IMR-90 (cell line): ENCODE results near the gene HMCES. TPM values are rescaled to one million over a fixed set of nuclear protein-coding genes. Genes with fewer than 3 reads are reported as not detected.

ENCODE experiments used
- ATAC-seq: fragments of 200-7000 bp; cut with Tn5 transposase; 2 replicates; pipeline ENCODE4 v1.9.1; 2020; ENCODE audit warnings: low read depth, mild to moderate bottlenecking, moderate library complexity
- BruUV-seq: library from RNA; stranded (reverse); fragments of 400-500 nt; replicated peaks from 2 replicates; lab custom pipeline; 2021; lab: Mats Ljungman, UMichigan
- CTCF ChIA-PET: fragments of 300-600 bp; formaldehyde crosslinking; extraction: SDS; loops from one replicate; lab custom pipeline; 2021; ENCODE audit warnings: antibody characterized with exemption; lab: Yijun Ruan, JAX
- POLR2A ChIA-PET: fragments of 300-600 bp; sonication (Branson Sonifier 250); formaldehyde crosslinking; loops from one replicate; lab custom pipeline; 2022; ENCODE audit warnings: antibody characterized with exemption; ENCODE audit not compliant: unreplicated experiment; lab: Charles Lee
- DNase-seq: peaks from one replicate; pipeline ENCODE4 v3.0.0; 2013
- H2AFZ ChIP-seq: replicated peaks from 2 replicates; pipeline ENCODE3; 2013; ENCODE audit warnings: low read length, mild to moderate bottlenecking; ENCODE audit not compliant: poor library complexity
- H2AK5ac ChIP-seq: 2 replicates; pipeline ENCODE4 v1.6.1; 2013; ENCODE audit warnings: low read depth, low read length, inconsistent platforms
- H2AK9ac ChIP-seq: replicated peaks from 2 replicates; pipeline ENCODE3; 2013; ENCODE audit warnings: mild to moderate bottlenecking, low read depth, low read length, moderate library complexity; ENCODE audit not compliant: poor library complexity
- H2BK120ac ChIP-seq: 2 replicates; pipeline ENCODE4 v1.6.1; 2013; ENCODE audit warnings: low read depth, low read length, inconsistent platforms
- H2BK15ac ChIP-seq: 3 replicates; pipeline ENCODE4 v1.6.1; 2013; ENCODE audit warnings: low read depth, low read length, inconsistent platforms
- H2BK20ac ChIP-seq: 2 replicates; pipeline ENCODE4 v1.6.1; 2013; ENCODE audit warnings: low read depth, mild to moderate bottlenecking, inconsistent platforms, low read length, moderate library complexity
- H2BK5ac ChIP-seq: 2 replicates; pipeline ENCODE4 v1.6.1; 2013; ENCODE audit warnings: mild to moderate bottlenecking, low read depth, low read length, inconsistent platforms; ENCODE audit not compliant: poor library complexity, severe bottlenecking
- H3K14ac ChIP-seq: replicated peaks from 2 replicates; pipeline ENCODE4 v1.6.1; 2013; ENCODE audit warnings: low read depth, low read length, inconsistent platforms
- H3K18ac ChIP-seq: 2 replicates; pipeline ENCODE4 v1.6.1; 2013; ENCODE audit warnings: low read depth, low read length, control low read depth
- H3K23ac ChIP-seq: 2 replicates; pipeline ENCODE4 v1.6.1; 2013; ENCODE audit warnings: low read depth, low read length, inconsistent platforms
- H3K27ac ChIP-seq: 2 replicates; pipeline ENCODE4 v1.5.1; 2013; ENCODE audit warnings: mild to moderate bottlenecking, control low read depth, low read length; ENCODE audit not compliant: insufficient read depth
- H3K27me3 ChIP-seq: 2 replicates; pipeline ENCODE4 v1.6.1; 2013; ENCODE audit warnings: low read length; ENCODE audit not compliant: control insufficient read depth, insufficient read depth
- H3K36me3 ChIP-seq: 2 replicates; pipeline ENCODE4 v1.6.1; 2013; ENCODE audit warnings: low read length, mixed read lengths; ENCODE audit not compliant: control insufficient read depth, insufficient read depth
- H3K4ac ChIP-seq: 2 replicates; pipeline ENCODE4 v1.6.1; 2013; ENCODE audit warnings: low read depth, low read length, inconsistent platforms
- H3K4me1 ChIP-seq: 2 replicates; pipeline ENCODE4 v1.6.1; 2013; ENCODE audit warnings: low read length, mixed read lengths; ENCODE audit not compliant: control insufficient read depth, insufficient read depth
- H3K4me2 ChIP-seq: 2 replicates; pipeline ENCODE4 v1.6.1; 2013; ENCODE audit warnings: low read depth, mild to moderate bottlenecking, control low read depth, low read length, moderate library complexity
- H3K4me3 ChIP-seq: 2 replicates; pipeline ENCODE4 v1.5.1; 2013; ENCODE audit warnings: low read depth, mild to moderate bottlenecking, control low read depth, low read length, moderate library complexity; ENCODE audit not compliant: insufficient read depth
- H3K56ac ChIP-seq: 2 replicates; pipeline ENCODE4 v1.6.1; 2013; ENCODE audit warnings: low read length, inconsistent platforms; ENCODE audit not compliant: insufficient read depth; ENCODE audit errors: extremely low read depth
- H3K79me1 ChIP-seq, 2 experiments: 2 replicates each; pipeline ENCODE4 v1.6.1; 2013; ENCODE audit warnings: low read length in 2 of 2, inconsistent platforms in 1 of 2, low read depth in 1 of 2
- H3K9ac ChIP-seq: 2 replicates; pipeline ENCODE4 v1.6.1; 2013; ENCODE audit warnings: low read depth, low read length, control low read depth
- H3K9me1 ChIP-seq: 2 replicates; pipeline ENCODE4 v1.6.1; 2013; ENCODE audit warnings: low read length, inconsistent platforms; ENCODE audit not compliant: insufficient read depth
- H3K9me3 ChIP-seq: 2 replicates; pipeline ENCODE4 v1.6.1; 2013; ENCODE audit warnings: low read length; ENCODE audit not compliant: control insufficient read depth, insufficient read depth
- H4K20me1 ChIP-seq: 2 replicates; pipeline ENCODE4 v1.6.1; 2013; ENCODE audit warnings: low read length, inconsistent platforms; ENCODE audit not compliant: insufficient read depth
- H4K5ac ChIP-seq: 2 replicates; pipeline ENCODE4 v1.6.1; 2013; ENCODE audit warnings: mild to moderate bottlenecking, low read depth, low read length, control low read depth
- H4K8ac ChIP-seq, 2 experiments: 2 replicates each; pipeline ENCODE4 v1.6.1; 2013; ENCODE audit warnings: low read depth in 2 of 2, low read length in 2 of 2, control low read depth in 1 of 2, inconsistent platforms in 1 of 2
- H4K91ac ChIP-seq: 2 replicates; pipeline ENCODE4 v1.6.1; 2013; ENCODE audit warnings: low read depth, low read length, inconsistent platforms; ENCODE audit not compliant: insufficient read depth
- CEBPB ChIP-seq: IDR thresholded peaks from 2 replicates; pipeline ENCODE4 v1.6.1; 2012; ENCODE audit warnings: low read depth, low read length, improper control_type of control experiment
- MXI1 ChIP-seq: IDR thresholded peaks from 2 replicates; pipeline ENCODE4 v1.6.1; 2012; ENCODE audit warnings: low read depth, mild to moderate bottlenecking, low read length, moderate library complexity, borderline replicate concordance
- RAD21 ChIP-seq: IDR thresholded peaks from 2 replicates; pipeline ENCODE4 v1.6.1; 2012; ENCODE audit warnings: low read length, improper control_type of control experiment
- WGBS, 2 experiments: methylation state at CpG; one replicate each; pipeline versions ENCODE4 v1.1.5 to v1.1.7; 2013; ENCODE audit warnings: missing lambda C conversion rate in 2 of 2; ENCODE audit not compliant: insufficient read length in 1 of 2; ENCODE audit errors: extremely low coverage in 2 of 2; 5-methylcytosine and 5-hydroxymethylcytosine counted together
- dilution Hi-C: fragments of 300-500 bp; cut with HindIII; formaldehyde crosslinking; loops from one replicate; pipeline ENCODE4 v1.14.3; 2018; ENCODE audit warnings: low sequenced_read_pairs; ENCODE audit not compliant: unreplicated experiment
- in situ Hi-C: fragments of 300-500 bp; cut with MboI; formaldehyde crosslinking; loops from 3 replicates; pipeline ENCODE4 v1.14.3; 2019; ENCODE audit warnings: low sequenced_read_pairs, inconsistent platforms, mixed read lengths
- intact Hi-C: fragments of 100-400 bp; cut with micrococcal nuclease; formaldehyde crosslinking; loops from 2 replicates; pipeline ENCODE4 v1.10.0; 2022
- polyA plus RNA-seq, 3 experiments: library from polyadenylated mRNA; depleted of rRNA; stranded (reverse); fragments of >200 nt; gene quantifications; 2 replicates each; pipeline ENCODE4 v1.2.3, GENCODE V29; 2012; ENCODE audit warnings: low replicate concordance in 1 of 3
- total RNA-seq: library from RNA; depleted of rRNA; stranded (reverse); fragments of >200 nt; gene quantifications from 2 replicates; pipeline ENCODE4 v1.2.3, GENCODE V29; 2012
- TF ChIP-seq, protein P1 (sequence below): conservative IDR thresholded peaks from 2 replicates; pipeline ENCODE4 v1.5.1; 2012; ENCODE audit warnings: mild to moderate bottlenecking, low read depth, low read length, improper control_type of control experiment
- TF ChIP-seq, protein P2 (sequence below): fragments of 150-350 bp; IDR thresholded peaks from 2 replicates; pipeline ENCODE4 v1.6.1; 2016; ENCODE audit warnings: low read depth, mild to moderate bottlenecking, low read length, moderate library complexity, borderline replicate concordance

HMCES gene
- total and polyA plus RNA-seq, 2 of the 4 experiments (the other 2 are of a cell fraction) = 26.0 to 30.5 TPM

DNA sequence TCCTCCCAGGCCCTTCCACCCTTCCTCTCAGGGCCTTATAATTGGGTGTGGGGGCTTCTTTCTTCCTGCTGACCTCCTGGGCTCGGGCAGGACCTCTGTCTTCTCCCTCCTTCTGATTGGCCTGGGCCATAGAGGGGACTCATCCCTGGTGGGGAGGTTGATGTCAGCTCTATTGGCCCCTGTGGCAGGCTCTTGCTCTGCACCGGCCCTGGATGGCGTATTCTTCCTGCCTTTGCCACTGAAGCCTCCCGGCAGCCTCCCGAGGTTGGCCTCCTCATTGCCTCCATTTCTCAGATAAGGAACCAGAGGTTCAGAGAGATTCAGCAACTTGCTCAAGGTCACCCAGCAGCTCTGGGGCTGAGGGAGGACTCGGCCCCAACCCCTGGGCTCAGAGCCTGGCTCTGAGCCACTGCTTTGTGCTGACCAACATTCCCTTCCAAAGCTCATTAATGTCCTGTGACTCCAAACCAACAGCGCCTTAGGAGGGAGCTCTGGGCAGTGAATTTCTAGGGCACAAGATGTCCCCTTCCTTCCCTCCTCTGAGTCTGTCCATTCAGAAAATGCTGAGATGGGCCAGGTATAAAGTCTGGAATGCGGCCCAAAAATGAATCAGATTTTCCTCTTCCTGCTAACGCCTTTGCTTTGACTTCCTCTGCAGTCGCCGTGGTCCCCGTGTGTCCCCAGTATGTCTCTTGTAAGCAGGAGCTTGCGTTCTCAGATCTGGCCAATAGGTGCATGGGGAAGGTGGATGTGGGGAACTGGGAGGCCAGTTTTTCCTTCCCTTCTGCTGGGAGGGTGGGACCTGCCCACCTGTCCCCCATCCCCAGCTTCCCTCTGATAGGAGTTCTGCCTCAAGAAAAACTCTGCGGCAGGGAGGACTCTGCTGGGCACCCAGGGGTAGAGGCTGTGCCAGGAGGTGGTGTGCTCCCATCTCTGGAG, 74.2 kb downstream of the HMCES start:
- no peaks in the 10 kb centered on the region for H3K4me1 ChIP-seq

More for the DNA sequence above, 74.2 kb downstream of the HMCES start:
- H4K91ac ChIP-seq = no peak overlapping the region
- peaks cover 12% of the 10 kb centered on the region for H3K27me3 ChIP-seq
- H3K27ac ChIP-seq = no peak overlapping the region
- H3K14ac ChIP-seq = no peak overlapping the region
- ChIA-PET POLR2A (no interaction called here), CTCF (interaction anchor here (0.6 to 1.3 kb wide), 4 partner anchors 17 to 1180 kb away, joined by 3 to 5 read pairs (median 4); no protein-coding TSS in a partner anchor)
- DNase-seq (no peak), ATAC-seq (no peak)
- no peak overlapping the region for H4K8ac ChIP-seq
- H2BK120ac ChIP-seq = no peak overlapping the region
- no peak overlapping the region for H4K5ac ChIP-seq
- H3K9ac ChIP-seq = no peak overlapping the region
- no peak overlapping the region for H3K56ac ChIP-seq
- dilution Hi-C loops = no loop called here
- no TSS peak for BruUV-seq
- no peaks in the 10 kb centered on the region for H3K79me1 ChIP-seq
- H3K23ac ChIP-seq = no peak overlapping the region
- H3K9me1 ChIP-seq = no peaks in the 10 kb centered on the region
- H3K18ac ChIP-seq = no peak overlapping the region
- in situ Hi-C loops = no loop called here
- H4K20me1 ChIP-seq = no peaks in the 10 kb centered on the region
- no peak overlapping the region for H2BK15ac ChIP-seq
- WGBS, 2 experiments = 72% methylated on average over 3 of the region's 14 CpGs; no CpG with 5 or more reads in 1 of the 2 experiments
- H2AK5ac ChIP-seq = no peak overlapping the region
- no peak overlapping the region for H3K4me3 ChIP-seq
- no peak overlapping the region for H2BK20ac ChIP-seq
- TF ChIP-seq, protein P1, sequence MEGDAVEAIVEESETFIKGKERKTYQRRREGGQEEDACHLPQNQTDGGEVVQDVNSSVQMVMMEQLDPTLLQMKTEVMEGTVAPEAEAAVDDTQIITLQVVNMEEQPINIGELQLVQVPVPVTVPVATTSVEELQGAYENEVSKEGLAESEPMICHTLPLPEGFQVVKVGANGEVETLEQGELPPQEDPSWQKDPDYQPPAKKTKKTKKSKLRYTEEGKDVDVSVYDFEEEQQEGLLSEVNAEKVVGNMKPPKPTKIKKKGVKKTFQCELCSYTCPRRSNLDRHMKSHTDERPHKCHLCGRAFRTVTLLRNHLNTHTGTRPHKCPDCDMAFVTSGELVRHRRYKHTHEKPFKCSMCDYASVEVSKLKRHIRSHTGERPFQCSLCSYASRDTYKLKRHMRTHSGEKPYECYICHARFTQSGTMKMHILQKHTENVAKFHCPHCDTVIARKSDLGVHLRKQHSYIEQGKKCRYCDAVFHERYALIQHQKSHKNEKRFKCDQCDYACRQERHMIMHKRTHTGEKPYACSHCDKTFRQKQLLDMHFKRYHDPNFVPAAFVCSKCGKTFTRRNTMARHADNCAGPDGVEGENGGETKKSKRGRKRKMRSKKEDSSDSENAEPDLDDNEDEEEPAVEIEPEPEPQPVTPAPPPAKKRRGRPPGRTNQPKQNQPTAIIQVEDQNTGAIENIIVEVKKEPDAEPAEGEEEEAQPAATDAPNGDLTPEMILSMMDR = no peak
- no peak for TF ChIP-seq MXI1
- TF ChIP-seq CEBPB = no peak
- no peak for TF ChIP-seq RAD21
- TF ChIP-seq, protein P2, sequence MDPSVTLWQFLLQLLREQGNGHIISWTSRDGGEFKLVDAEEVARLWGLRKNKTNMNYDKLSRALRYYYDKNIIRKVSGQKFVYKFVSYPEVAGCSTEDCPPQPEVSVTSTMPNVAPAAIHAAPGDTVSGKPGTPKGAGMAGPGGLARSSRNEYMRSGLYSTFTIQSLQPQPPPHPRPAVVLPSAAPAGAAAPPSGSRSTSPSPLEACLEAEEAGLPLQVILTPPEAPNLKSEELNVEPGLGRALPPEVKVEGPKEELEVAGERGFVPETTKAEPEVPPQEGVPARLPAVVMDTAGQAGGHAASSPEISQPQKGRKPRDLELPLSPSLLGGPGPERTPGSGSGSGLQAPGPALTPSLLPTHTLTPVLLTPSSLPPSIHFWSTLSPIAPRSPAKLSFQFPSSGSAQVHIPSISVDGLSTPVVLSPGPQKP = no peak
- H2AK9ac ChIP-seq = no peak overlapping the region
- no peak overlapping the region for H2BK5ac ChIP-seq
- H2AFZ ChIP-seq = peak overlapping the region; percentile 43
- intact Hi-C loops = no loop called here
- H3K4ac ChIP-seq = no peak overlapping the region
- no peaks in the 10 kb centered on the region for H3K36me3 ChIP-seq
- H3K9me3 ChIP-seq = no peaks in the 10 kb centered on the region
- H3K4me2 ChIP-seq = no peak overlapping the region
